C4-2B (cell line): ENCODE measurements around the gene FAM117A.

Source experiments
- ZFX ChIP-seq: fragments of 450-650 bp; IDR thresholded peaks from 2 replicates; pipeline ENCODE4 v1.6.1; 2017
- TF ChIP-seq, protein P1 (sequence below): fragments of 450-650 bp; conservative IDR thresholded peaks from 2 replicates; pipeline ENCODE4 v1.5.1; 2017; ENCODE audit warnings: mild to moderate bottlenecking

- TF ChIP-seq, protein P1, sequence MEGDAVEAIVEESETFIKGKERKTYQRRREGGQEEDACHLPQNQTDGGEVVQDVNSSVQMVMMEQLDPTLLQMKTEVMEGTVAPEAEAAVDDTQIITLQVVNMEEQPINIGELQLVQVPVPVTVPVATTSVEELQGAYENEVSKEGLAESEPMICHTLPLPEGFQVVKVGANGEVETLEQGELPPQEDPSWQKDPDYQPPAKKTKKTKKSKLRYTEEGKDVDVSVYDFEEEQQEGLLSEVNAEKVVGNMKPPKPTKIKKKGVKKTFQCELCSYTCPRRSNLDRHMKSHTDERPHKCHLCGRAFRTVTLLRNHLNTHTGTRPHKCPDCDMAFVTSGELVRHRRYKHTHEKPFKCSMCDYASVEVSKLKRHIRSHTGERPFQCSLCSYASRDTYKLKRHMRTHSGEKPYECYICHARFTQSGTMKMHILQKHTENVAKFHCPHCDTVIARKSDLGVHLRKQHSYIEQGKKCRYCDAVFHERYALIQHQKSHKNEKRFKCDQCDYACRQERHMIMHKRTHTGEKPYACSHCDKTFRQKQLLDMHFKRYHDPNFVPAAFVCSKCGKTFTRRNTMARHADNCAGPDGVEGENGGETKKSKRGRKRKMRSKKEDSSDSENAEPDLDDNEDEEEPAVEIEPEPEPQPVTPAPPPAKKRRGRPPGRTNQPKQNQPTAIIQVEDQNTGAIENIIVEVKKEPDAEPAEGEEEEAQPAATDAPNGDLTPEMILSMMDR = no peak
- no peak for TF ChIP-seq ZFX
Measured at GRCh38 chr17:49722066-49722465, 41.9 kb downstream of the FAM117A start.
